Neuronal stem cell (in vitro differentiated cells): ENCODE measurements around the gene STAG1.

Source experiments
- DNase-seq: peaks from one replicate; pipeline ENCODE4 v3.0.0-alpha.2; 2013; ENCODE audit warnings: low spot score
- H2AFZ ChIP-seq: one replicate; pipeline ENCODE4 v1.6.1; 2013; ENCODE audit warnings: mild to moderate bottlenecking, low read length, inconsistent platforms
- H2AK5ac ChIP-seq: 2 replicates; pipeline ENCODE4 v1.6.1; 2013; ENCODE audit warnings: low read depth, mild to moderate bottlenecking, inconsistent platforms, low read length, moderate library complexity, mixed read lengths
- H2BK120ac ChIP-seq: 2 replicates; pipeline ENCODE4 v1.6.1; 2013; ENCODE audit warnings: low read depth, mild to moderate bottlenecking, inconsistent platforms, low read length, moderate library complexity, mixed read lengths
- H2BK12ac ChIP-seq: one replicate; pipeline ENCODE4 v1.6.1; 2013; ENCODE audit warnings: low read length, inconsistent platforms
- H2BK15ac ChIP-seq: 2 replicates; pipeline ENCODE4 v1.6.1; 2013; ENCODE audit warnings: mild to moderate bottlenecking, low read length, inconsistent platforms, mixed read lengths
- H2BK5ac ChIP-seq: one replicate; pipeline ENCODE4 v1.6.1; 2013; ENCODE audit warnings: inconsistent platforms, mild to moderate bottlenecking, low read length, moderate library complexity
- H3K14ac ChIP-seq: one replicate; pipeline ENCODE4 v1.6.1; 2013; ENCODE audit warnings: low read length, inconsistent platforms
- H3K18ac ChIP-seq: 2 replicates; pipeline ENCODE4 v1.6.1; 2013; ENCODE audit warnings: low read length, inconsistent platforms
- H3K23ac ChIP-seq: 2 replicates; pipeline ENCODE4 v1.6.1; 2013; ENCODE audit warnings: low read depth, mild to moderate bottlenecking, mixed read lengths, low read length, inconsistent platforms; ENCODE audit not compliant: poor library complexity
- H3K27ac ChIP-seq: replicated peaks from 3 replicates; pipeline ENCODE4 v1.5.1; 2013; ENCODE audit warnings: low read length, inconsistent platforms
- H3K27me3 ChIP-seq, 3 experiments: 2 replicates each; pipeline ENCODE4 v1.6.1; 2013; ENCODE audit warnings: low read length in 3 of 3, mild to moderate bottlenecking in 2 of 3, inconsistent platforms in 1 of 3, low read depth in 1 of 3, mixed read lengths in 1 of 3, moderate library complexity in 1 of 3; ENCODE audit not compliant: control insufficient read depth in 3 of 3, insufficient read depth in 3 of 3
- H3K36me3 ChIP-seq, 2 donors: replicated peaks in 1 of 2; 2 replicates each; pipeline ENCODE4 v1.6.1; 2013; ENCODE audit warnings: low read length in 2 of 2; ENCODE audit not compliant: control insufficient read depth in 2 of 2, insufficient read depth in 2 of 2
- H3K4ac ChIP-seq: 2 replicates; pipeline ENCODE4 v1.6.1; 2013; ENCODE audit warnings: inconsistent platforms, mild to moderate bottlenecking, low read length, moderate library complexity
- H3K4me1 ChIP-seq, 2 donors: 1 replicate in 1 of 2; 2 replicates in 1 of 2; pipeline ENCODE4 v1.6.1; 2013; ENCODE audit warnings: low read length in 2 of 2, low read depth in 1 of 2; ENCODE audit not compliant: control insufficient read depth in 2 of 2, insufficient read depth in 1 of 2
- H3K4me2 ChIP-seq: one replicate; pipeline ENCODE4 v1.6.1; 2013; ENCODE audit warnings: mild to moderate bottlenecking, low read length, inconsistent platforms; ENCODE audit not compliant: insufficient read depth, poor library complexity, severe bottlenecking
- H3K4me3 ChIP-seq, 2 donors: 2 replicates each; pipeline ENCODE4 v1.5.1; 2013; ENCODE audit warnings: low read length in 2 of 2, mild to moderate bottlenecking in 2 of 2, inconsistent platforms in 1 of 2, moderate library complexity in 1 of 2
- H3K79me1 ChIP-seq: one replicate; pipeline ENCODE4 v1.6.1; 2013; ENCODE audit warnings: low read depth, mild to moderate bottlenecking, inconsistent platforms, low read length, moderate library complexity
- H3K9ac ChIP-seq: one replicate; pipeline ENCODE4 v1.6.1; 2013; ENCODE audit warnings: mild to moderate bottlenecking, low read depth, low read length, inconsistent platforms; ENCODE audit not compliant: poor library complexity
- H3K9me3 ChIP-seq, 2 donors: replicated peaks in 1 of 2; 2 replicates each; pipeline versions ENCODE3 to v1.6.1; 2013; ENCODE audit warnings: low read length in 2 of 2, mild to moderate bottlenecking in 2 of 2, inconsistent platforms in 1 of 2, low read depth in 1 of 2, mixed read lengths in 1 of 2, moderate library complexity in 1 of 2; ENCODE audit not compliant: control insufficient read depth in 2 of 2, insufficient read depth in 1 of 2
- H4K8ac ChIP-seq: one replicate; pipeline ENCODE4 v1.6.1; 2013; ENCODE audit warnings: low read depth, mild to moderate bottlenecking, inconsistent platforms, low read length, moderate library complexity
- H4K91ac ChIP-seq: one replicate; pipeline ENCODE4 v1.6.1; 2013; ENCODE audit warnings: low read length, low read depth, mild to moderate bottlenecking, inconsistent platforms; ENCODE audit not compliant: poor library complexity
- WGBS, 2 donors: extraction: QIAGEN DNeasy Blood & Tissue Kit; methylation state at CpG; one replicate each; pipeline ENCODE4 v1.1.7; 2013; ENCODE audit warnings: missing lambda C conversion rate in 2 of 2, mixed read lengths in 1 of 2; ENCODE audit not compliant: insufficient read length in 2 of 2, insufficient replicate concordance in 1 of 2; ENCODE audit errors: extremely low coverage in 2 of 2; 5-methylcytosine and 5-hydroxymethylcytosine counted together

Gene STAG1

GRCh38 chr3:136651581-136651980 lies 100.6 kb downstream of the STAG1 start:
- Histone ChIP-seq H3K4me3 (no peak overlapping the region), H2AFZ (no peak overlapping the region), H3K9ac (no peak overlapping the region), H2AK5ac (no peak overlapping the region), H3K36me3 (no peaks in the 10 kb centered on the region), H3K14ac (no peak overlapping the region), H3K4me2 (no peak overlapping the region), H3K9me3 (peaks cover 2 to 24% of the 10 kb centered on the region in 2 donors), H2BK12ac (no peak overlapping the region), H3K27me3 (no peaks in the 10 kb centered on the region), H2BK5ac (no peak overlapping the region), H3K79me1 (peaks cover 3% of the 10 kb centered on the region), H3K4ac (no peak overlapping the region), H2BK15ac (no peak overlapping the region), H3K4me1 (no peaks in the 10 kb centered on the region), H3K27ac (no peak overlapping the region), H2BK120ac (no peak overlapping the region), H4K91ac (no peak overlapping the region), H4K8ac (no peak overlapping the region), H3K18ac (no peak overlapping the region), H3K23ac (no peak overlapping the region)
- no CpG with 5 or more reads among the region's 2 CpGs for WGBS, 2 donors
- no peak for DNase-seq

GRCh38 chr3:136650461-136650860 lies 101.7 kb downstream of the STAG1 start:
- Histone ChIP-seq H3K27ac (no peak overlapping the region), H2AFZ (no peak overlapping the region), H3K14ac (no peak overlapping the region), H3K9ac (no peak overlapping the region), H2BK12ac (no peak overlapping the region), H3K4me2 (no peak overlapping the region), H3K79me1 (peaks cover 3% of the 10 kb centered on the region), H2AK5ac (no peak overlapping the region), H3K9me3 (peaks cover 2 to 23% of the 10 kb centered on the region in 2 donors), H3K18ac (no peak overlapping the region), H2BK120ac (no peak overlapping the region), H2BK5ac (no peak overlapping the region), H3K4me1 (no peaks in the 10 kb centered on the region), H2BK15ac (no peak overlapping the region), H4K8ac (no peak overlapping the region), H4K91ac (no peak overlapping the region), H3K36me3 (no peaks in the 10 kb centered on the region), H3K23ac (no peak overlapping the region), H3K4me3 (no peak overlapping the region), H3K4ac (no peak overlapping the region), H3K27me3 (no peaks in the 10 kb centered on the region)
- WGBS, 2 donors = no CpG with 5 or more reads among the region's 2 CpGs
- DNase-seq = no peak

GRCh38 chr3:136645915-136646314 lies 106.3 kb downstream of the STAG1 start:
- no peaks in the 10 kb centered on the region for H3K36me3 ChIP-seq
- H2BK120ac ChIP-seq = no peak overlapping the region
- no peak for DNase-seq
- no peak overlapping the region for H3K14ac ChIP-seq
- no peaks in the 10 kb centered on the region for H3K27me3 ChIP-seq
- no peak overlapping the region for H2AK5ac ChIP-seq
- no peak overlapping the region for H3K23ac ChIP-seq
- H3K18ac ChIP-seq = no peak overlapping the region
- H2BK5ac ChIP-seq = no peak overlapping the region
- H4K91ac ChIP-seq = no peak overlapping the region
- no peaks in the 10 kb centered on the region for H3K4me1 ChIP-seq
- H3K9me3 ChIP-seq = no peaks in the 10 kb centered on the region
- peaks cover 2% of the 10 kb centered on the region for H3K79me1 ChIP-seq
- no peak overlapping the region for H3K4me3 ChIP-seq
- no peak overlapping the region for H3K27ac ChIP-seq
- no CpG with 5 or more reads among the region's 2 CpGs for WGBS, 2 donors
- no peak overlapping the region for H3K4me2 ChIP-seq
- no peak overlapping the region for H4K8ac ChIP-seq
- no peak overlapping the region for H2BK15ac ChIP-seq
- H2AFZ ChIP-seq = no peak overlapping the region
- no peak overlapping the region for H2BK12ac ChIP-seq
- H3K9ac ChIP-seq = no peak overlapping the region
- H3K4ac ChIP-seq = no peak overlapping the region

DNA sequence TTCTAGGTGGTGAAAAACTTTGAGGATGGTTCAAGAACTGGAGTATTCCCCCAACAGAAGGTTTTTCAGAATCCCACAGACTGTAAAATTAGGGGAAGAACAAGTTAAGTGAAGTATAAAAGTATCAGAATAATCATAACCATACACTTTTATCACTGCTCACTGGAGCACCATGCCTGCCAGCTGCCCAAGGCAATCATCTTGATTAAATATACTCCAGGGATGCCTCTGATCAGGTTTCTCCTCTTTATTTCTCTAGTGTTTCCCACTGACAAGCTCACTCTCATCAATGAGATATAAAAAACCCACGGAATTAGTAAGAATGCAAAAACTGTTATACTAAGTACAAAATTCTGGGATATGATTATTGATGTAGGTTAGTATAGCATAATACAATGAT lies 108.0 kb downstream of the STAG1 start:
- Histone ChIP-seq H3K27me3 (no peaks in the 10 kb centered on the region), H4K8ac (no peak overlapping the region), H3K4me2 (no peak overlapping the region), H3K4me1 (no peaks in the 10 kb centered on the region), H4K91ac (no peak overlapping the region), H3K36me3 (no peaks in the 10 kb centered on the region), H3K9me3 (no peaks in the 10 kb centered on the region), H2BK5ac (no peak overlapping the region), H3K4me3 (no peak overlapping the region), H3K9ac (no peak overlapping the region), H3K79me1 (peaks cover 2% of the 10 kb centered on the region), H3K23ac (no peak overlapping the region), H2BK15ac (no peak overlapping the region), H3K4ac (no peak overlapping the region), H2AFZ (no peak overlapping the region), H3K14ac (no peak overlapping the region), H3K27ac (no peak overlapping the region), H2BK120ac (no peak overlapping the region), H3K18ac (no peak overlapping the region), H2BK12ac (no peak overlapping the region), H2AK5ac (no peak overlapping the region)
- no CpG with 5 or more reads among the region's 1 CpG for WGBS, 2 donors
- no peak for DNase-seq
